ENCODE measurements around the gene PLCB4.

GRCh38 chr20:9143926-9144325 is 75.0 kb downstream of the PLCB4 start:
- TF ChIP-seq POLR2AphosphoS5 (IDR thresholded peaks at IDR 0.05; ENCODE audit: low read depth, low read length), result no peak
- no peak for TF ChIP-seq POLR2A (IDR thresholded peaks at IDR 0.05; ENCODE audit: low read depth, low read length)
- no peak for TF ChIP-seq TAF1 (IDR thresholded peaks at IDR 0.05; ENCODE audit: borderline replicate concordance, low read depth, low read length)
